Fibroblast of lung (primary cell): ENCODE results near the gene SCAF1. TPM values are rescaled to one million over a fixed set of nuclear protein-coding genes. Genes with fewer than 3 reads are reported as not detected.

Source experiments
- DNase-seq, 2 donors: peaks; one replicate each; pipeline versions ENCODE4 v3.0.0 to v3.0.0-alpha.2; 2010; ENCODE audit warnings: low read depth in 2 of 2
- H2AFZ ChIP-seq: 2 replicates; pipeline ENCODE4 v1.5.1; 2012; ENCODE audit warnings: low read length, control low read depth, inconsistent platforms
- H3K27ac ChIP-seq: 2 replicates; pipeline ENCODE4 v1.5.1; 2011; ENCODE audit warnings: low read length, control low read depth; ENCODE audit not compliant: insufficient read depth
- H3K27me3 ChIP-seq: 2 replicates; pipeline ENCODE4 v1.5.1; 2011; ENCODE audit warnings: mild to moderate bottlenecking, low read length; ENCODE audit not compliant: control insufficient read depth, insufficient read depth
- H3K36me3 ChIP-seq: 2 replicates; pipeline ENCODE4 v1.5.1; 2011; ENCODE audit warnings: low read length; ENCODE audit not compliant: control insufficient read depth, insufficient read depth
- H3K4me1 ChIP-seq: 2 replicates; pipeline ENCODE4 v1.5.1; 2011; ENCODE audit warnings: low read length; ENCODE audit not compliant: control insufficient read depth, insufficient read depth; ENCODE audit errors: extremely low read depth
- H3K4me2 ChIP-seq: 2 replicates; pipeline ENCODE4 v1.5.1; 2011; ENCODE audit warnings: low read length, control low read depth; ENCODE audit not compliant: insufficient read depth; ENCODE audit errors: extremely low read depth
- H3K4me3 ChIP-seq, 4 experiments: fragments of 200-600 bp in 1 of 4; sonication (generic) in 1 of 4; replicated peaks in 1 of 4; 2 replicates each; pipeline ENCODE4 v1.5.1; 2011 to 2016; ENCODE audit warnings: low read length in 4 of 4, low read depth in 3 of 4, mild to moderate bottlenecking in 3 of 4, control low read depth in 2 of 4, inconsistent platforms in 1 of 4, mixed read lengths in 1 of 4; ENCODE audit not compliant: insufficient read depth in 1 of 4; ENCODE audit errors: control extremely low read depth in 1 of 4
- H3K79me2 ChIP-seq: 2 replicates; pipeline ENCODE4 v1.5.1; 2012; ENCODE audit warnings: mild to moderate bottlenecking, low read length, inconsistent platforms; ENCODE audit not compliant: control insufficient read depth, insufficient read depth
- H3K9ac ChIP-seq: 2 replicates; pipeline ENCODE4 v1.5.1; 2011; ENCODE audit warnings: mild to moderate bottlenecking, low read length, control low read depth; ENCODE audit not compliant: insufficient read depth
- H3K9me3 ChIP-seq: 2 replicates; pipeline ENCODE4 v1.5.1; 2012; ENCODE audit warnings: low read depth, low read length; ENCODE audit not compliant: control insufficient read depth, insufficient read depth
- H4K20me1 ChIP-seq: 2 replicates; pipeline ENCODE4 v1.5.1; 2011; ENCODE audit warnings: low read length; ENCODE audit not compliant: control insufficient read depth, insufficient read depth; ENCODE audit errors: extremely low read depth
- EZH2 ChIP-seq: IDR thresholded peaks from 2 replicates; pipeline ENCODE4 v1.5.1; 2012; ENCODE audit warnings: low read length, control low read depth, mild to moderate bottlenecking; ENCODE audit errors: missing control alignments
- polyA plus RNA-seq, 2 donors: library from polyadenylated mRNA; depleted of rRNA in 1 of 2; stranded (reverse) in 1 of 2; unstranded in 1 of 2; fragments of >200 nt; gene quantifications; 2 replicates each; pipeline ENCODE4 v1.2.1, GENCODE V29; 2011 to 2012; ENCODE audit warnings: missing spikeins in 1 of 2
- total RNA-seq: library from RNA; depleted of rRNA; stranded (reverse); fragments of >200 nt; gene quantifications from 2 replicates; pipeline ENCODE4 v1.2.1, GENCODE V29; 2014
- TF ChIP-seq, protein P1 (sequence below), 2 donors: IDR thresholded peaks in 1 of 2; conservative IDR thresholded peaks in 1 of 2; 1 replicate in 1 of 2; 2 replicates in 1 of 2; pipeline ENCODE4 v1.5.1; 2011 to 2012; ENCODE audit warnings: low read length in 2 of 2, control low read depth in 1 of 2, inconsistent platforms in 1 of 2, low read depth in 1 of 2, mild to moderate bottlenecking in 1 of 2

The SCAF1 gene
- total and polyA plus RNA-seq, 2 donors (not counting 1 experiment from before 2014, with no cell fraction given), result 8.7 to 11.9 TPM

DNA sequence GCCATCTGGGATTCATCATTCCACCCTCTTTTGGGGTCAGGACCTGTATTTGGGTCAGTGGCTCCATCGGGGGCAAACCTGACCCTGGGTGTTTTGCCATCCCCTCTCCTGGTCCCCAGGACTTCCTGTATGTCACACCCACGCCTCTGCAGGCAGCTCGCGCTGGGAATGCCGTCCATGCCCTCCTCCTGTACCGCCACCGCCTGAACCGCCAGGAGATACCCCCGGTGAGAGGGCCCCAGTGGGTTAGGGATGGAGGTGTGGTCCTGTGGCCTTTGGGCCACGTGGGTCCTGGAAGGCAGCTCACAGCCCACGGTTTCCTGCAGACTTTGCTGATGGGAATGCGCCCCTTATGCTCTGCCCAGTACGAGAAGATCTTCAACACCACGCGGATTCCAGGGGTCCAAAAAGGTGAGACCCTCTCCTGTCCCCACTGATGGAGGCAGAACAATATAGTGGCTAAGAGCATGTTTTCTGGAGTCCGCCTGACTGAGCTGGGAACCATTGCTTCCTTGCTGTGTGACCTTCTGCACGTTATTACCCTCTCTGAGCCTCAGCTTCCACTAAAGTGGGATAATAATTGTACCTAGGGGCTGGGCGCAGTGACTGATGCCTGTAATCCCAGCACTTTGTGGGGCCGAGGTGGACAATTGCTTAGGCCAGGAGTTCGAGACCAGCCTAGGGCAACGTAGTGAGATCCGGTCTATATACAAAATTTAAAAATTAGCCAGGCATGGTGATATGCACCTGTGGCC lies 63.1 kb downstream of the SCAF1 start:
- no peak overlapping the region for H3K4me3 ChIP-seq
- no peaks in the 10 kb centered on the region for H3K79me2 ChIP-seq
- no peak for DNase-seq
- H3K27me3 ChIP-seq, result no peaks in the 10 kb centered on the region
- no peaks in the 10 kb centered on the region for H3K4me1 ChIP-seq
- H3K9me3 ChIP-seq, result no peaks in the 10 kb centered on the region
- H3K27ac ChIP-seq, result no peak overlapping the region
- H3K36me3 ChIP-seq, result no peaks in the 10 kb centered on the region
- H3K4me2 ChIP-seq, result no peak overlapping the region
- H4K20me1 ChIP-seq, result no peaks in the 10 kb centered on the region
- no peak overlapping the region for H2AFZ ChIP-seq
- TF ChIP-seq, protein P1, sequence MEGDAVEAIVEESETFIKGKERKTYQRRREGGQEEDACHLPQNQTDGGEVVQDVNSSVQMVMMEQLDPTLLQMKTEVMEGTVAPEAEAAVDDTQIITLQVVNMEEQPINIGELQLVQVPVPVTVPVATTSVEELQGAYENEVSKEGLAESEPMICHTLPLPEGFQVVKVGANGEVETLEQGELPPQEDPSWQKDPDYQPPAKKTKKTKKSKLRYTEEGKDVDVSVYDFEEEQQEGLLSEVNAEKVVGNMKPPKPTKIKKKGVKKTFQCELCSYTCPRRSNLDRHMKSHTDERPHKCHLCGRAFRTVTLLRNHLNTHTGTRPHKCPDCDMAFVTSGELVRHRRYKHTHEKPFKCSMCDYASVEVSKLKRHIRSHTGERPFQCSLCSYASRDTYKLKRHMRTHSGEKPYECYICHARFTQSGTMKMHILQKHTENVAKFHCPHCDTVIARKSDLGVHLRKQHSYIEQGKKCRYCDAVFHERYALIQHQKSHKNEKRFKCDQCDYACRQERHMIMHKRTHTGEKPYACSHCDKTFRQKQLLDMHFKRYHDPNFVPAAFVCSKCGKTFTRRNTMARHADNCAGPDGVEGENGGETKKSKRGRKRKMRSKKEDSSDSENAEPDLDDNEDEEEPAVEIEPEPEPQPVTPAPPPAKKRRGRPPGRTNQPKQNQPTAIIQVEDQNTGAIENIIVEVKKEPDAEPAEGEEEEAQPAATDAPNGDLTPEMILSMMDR (conservative IDR thresholded peaks at IDR 0.05 in 1 of 2, IDR thresholded peaks at IDR 0.05 in 1 of 2; ENCODE audit: low read depth in 1 of 2, low read length in 2 of 2), result no peak
- TF ChIP-seq EZH2, result no peak
- H3K9ac ChIP-seq, result no peak overlapping the region

DNA sequence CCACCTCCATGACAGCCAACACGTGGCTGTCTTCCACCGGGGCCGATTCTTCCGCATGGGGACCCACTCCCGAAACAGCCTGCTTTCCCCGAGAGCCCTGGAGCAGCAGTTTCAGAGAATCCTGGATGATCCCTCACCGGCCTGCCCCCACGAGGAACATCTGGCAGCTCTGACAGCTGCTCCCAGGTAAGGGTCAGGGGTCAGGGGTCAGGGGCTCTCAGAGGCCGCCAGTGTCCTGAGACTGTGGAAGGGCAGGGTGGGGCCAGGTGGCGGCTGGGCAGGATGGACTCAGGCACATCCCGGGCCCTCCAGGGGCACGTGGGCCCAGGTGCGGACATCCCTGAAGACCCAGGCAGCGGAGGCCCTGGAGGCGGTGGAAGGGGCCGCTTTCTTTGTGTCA lies 63.9 kb downstream of the SCAF1 start:
- H3K27me3 ChIP-seq, result no peaks in the 10 kb centered on the region
- no peak overlapping the region for H2AFZ ChIP-seq
- no peak overlapping the region for H3K9ac ChIP-seq
- TF ChIP-seq, protein P1 (conservative IDR thresholded peaks at IDR 0.05 in 1 of 2, IDR thresholded peaks at IDR 0.05 in 1 of 2; ENCODE audit: low read depth in 1 of 2, low read length in 2 of 2), result no peak
- no peak for TF ChIP-seq EZH2
- H3K4me1 ChIP-seq, result peaks cover 4% of the 10 kb centered on the region
- no peak overlapping the region for H3K4me2 ChIP-seq
- no peaks in the 10 kb centered on the region for H3K9me3 ChIP-seq
- no peaks in the 10 kb centered on the region for H3K79me2 ChIP-seq
- no peaks in the 10 kb centered on the region for H3K36me3 ChIP-seq
- H3K4me3 ChIP-seq, result no peak overlapping the region
- DNase-seq, result no peak
- no peaks in the 10 kb centered on the region for H4K20me1 ChIP-seq
- H3K27ac ChIP-seq, result no peak overlapping the region

Other genes starting within 250 kb of the SCAF1 start
- not detected in 2 replicates for gene PTH2, start 218.8 kb upstream of the SCAF1 start, total RNA-seq
- gene PTH2, start 218.8 kb upstream of the SCAF1 start, polyA plus RNA-seq, result not detected in 2 replicates
- gene GFY, start 216.8 kb upstream of the SCAF1 start, total RNA-seq, result not detected in 2 replicates
- gene GFY, start 216.8 kb upstream of the SCAF1 start, polyA plus RNA-seq, result not detected in 2 replicates
- 0.33 TPM in 1 of 2 replicates, not detected in the other for gene SLC17A7, start 200.7 kb upstream of the SCAF1 start, total RNA-seq
- gene SLC17A7, start 200.7 kb upstream of the SCAF1 start, polyA plus RNA-seq, result 0.06 and 0.08 TPM in 2 replicates
- 94.5 and 110 TPM in 2 replicates for gene PIH1D1, start 190.4 kb upstream of the SCAF1 start, total RNA-seq
- 42.5 and 53.8 TPM in 2 replicates for gene PIH1D1, start 190.4 kb upstream of the SCAF1 start, polyA plus RNA-seq
- gene ALDH16A1, start 189.0 kb upstream of the SCAF1 start, total RNA-seq, result 13.9 and 24.9 TPM in 2 replicates
- gene ALDH16A1, start 189.0 kb upstream of the SCAF1 start, polyA plus RNA-seq, result 2.4 and 4.3 TPM in 2 replicates
- gene FLT3LG, start 168.0 kb upstream of the SCAF1 start, total RNA-seq, result 3.3 and 4.5 TPM in 2 replicates
- gene FLT3LG, start 168.0 kb upstream of the SCAF1 start, polyA plus RNA-seq, result 4.3 and 4.4 TPM in 2 replicates
- 3,385 and 5,250 TPM in 2 replicates for gene RPL13A, start 154.6 kb upstream of the SCAF1 start, total RNA-seq
- 1,345 and 1,418 TPM in 2 replicates for gene RPL13A, start 154.6 kb upstream of the SCAF1 start, polyA plus RNA-seq
- 2,501 and 4,026 TPM in 2 replicates for gene RPS11, start 145.8 kb upstream of the SCAF1 start, total RNA-seq
- 3,448 and 3,634 TPM in 2 replicates for gene RPS11, start 145.8 kb upstream of the SCAF1 start, polyA plus RNA-seq
- gene FCGRT, start 129.5 kb upstream of the SCAF1 start, total RNA-seq, result 59.0 and 90.1 TPM in 2 replicates
- 30.9 and 31.4 TPM in 2 replicates for gene FCGRT, start 129.5 kb upstream of the SCAF1 start, polyA plus RNA-seq
- 87.8 and 162 TPM in 2 replicates for gene RCN3, start 114.2 kb upstream of the SCAF1 start, total RNA-seq
- 18.8 and 19.8 TPM in 2 replicates for gene RCN3, start 114.2 kb upstream of the SCAF1 start, polyA plus RNA-seq
- gene NOSIP, start 61.7 kb upstream of the SCAF1 start, total RNA-seq, result 67.9 and 72.9 TPM in 2 replicates
- gene NOSIP, start 61.7 kb upstream of the SCAF1 start, polyA plus RNA-seq, result 41.2 and 53.5 TPM in 2 replicates
- 0.17 and 0.51 TPM in 2 replicates for gene PRRG2, start 60.9 kb upstream of the SCAF1 start, total RNA-seq
- gene PRRG2, start 60.9 kb upstream of the SCAF1 start, polyA plus RNA-seq, result 0.11 TPM in 1 of 2 replicates, not detected in the other
- gene PRR12, start 51.0 kb upstream of the SCAF1 start, total RNA-seq, result 1.0 and 2.1 TPM in 2 replicates
- gene PRR12, start 51.0 kb upstream of the SCAF1 start, polyA plus RNA-seq, result 0.40 and 0.69 TPM in 2 replicates
- 34.2 and 60.1 TPM in 2 replicates for gene RRAS, start 2.1 kb upstream of the SCAF1 start, total RNA-seq
- 92.6 and 129 TPM in 2 replicates for gene RRAS, start 2.1 kb upstream of the SCAF1 start, polyA plus RNA-seq
- gene IRF3, start 23.6 kb downstream of the SCAF1 start, total RNA-seq, result 55.2 and 61.1 TPM in 2 replicates
- gene IRF3, start 23.6 kb downstream of the SCAF1 start, polyA plus RNA-seq, result 22.0 TPM in 2 replicates
- gene BCL2L12, start 23.7 kb downstream of the SCAF1 start, total RNA-seq, result 2.6 and 4.8 TPM in 2 replicates
- gene BCL2L12, start 23.7 kb downstream of the SCAF1 start, polyA plus RNA-seq, result 5.0 and 9.8 TPM in 2 replicates
- 261 and 298 TPM in 2 replicates for gene PRMT1, start 35.1 kb downstream of the SCAF1 start, total RNA-seq
- gene PRMT1, start 35.1 kb downstream of the SCAF1 start, polyA plus RNA-seq, result 184 and 288 TPM in 2 replicates
- 0.26 and 0.33 TPM in 2 replicates for gene ADM5, start 47.4 kb downstream of the SCAF1 start, total RNA-seq
- 0.06 and 0.15 TPM in 2 replicates for gene ADM5, start 47.4 kb downstream of the SCAF1 start, polyA plus RNA-seq
- 18.0 and 31.2 TPM in 2 replicates for gene CPT1C, start 48.9 kb downstream of the SCAF1 start, total RNA-seq
- 20.0 and 24.0 TPM in 2 replicates for gene CPT1C, start 48.9 kb downstream of the SCAF1 start, polyA plus RNA-seq
- gene TSKS, start 121.1 kb downstream of the SCAF1 start, total RNA-seq, result 0.26 TPM in 1 of 2 replicates, not detected in the other
- 0.07 TPM in 1 of 2 replicates, not detected in the other for gene TSKS, start 121.1 kb downstream of the SCAF1 start, polyA plus RNA-seq
- gene AP2A1, start 124.8 kb downstream of the SCAF1 start, total RNA-seq, result 53.4 and 95.0 TPM in 2 replicates
- 64.2 and 75.9 TPM in 2 replicates for gene AP2A1, start 124.8 kb downstream of the SCAF1 start, polyA plus RNA-seq
- 32.9 and 34.3 TPM in 2 replicates for gene FUZ, start 171.1 kb downstream of the SCAF1 start, total RNA-seq
- 8.4 and 11.4 TPM in 2 replicates for gene FUZ, start 171.1 kb downstream of the SCAF1 start, polyA plus RNA-seq
- 10.0 and 11.2 TPM in 2 replicates for gene MED25, start 176.1 kb downstream of the SCAF1 start, total RNA-seq
- 20.2 and 28.6 TPM in 2 replicates for gene MED25, start 176.1 kb downstream of the SCAF1 start, polyA plus RNA-seq
- 35.2 and 56.0 TPM in 2 replicates for gene PTOV1, start 208.9 kb downstream of the SCAF1 start, total RNA-seq
- gene PTOV1, start 208.9 kb downstream of the SCAF1 start, polyA plus RNA-seq, result 41.1 and 48.0 TPM in 2 replicates
- 21.1 and 32.9 TPM in 2 replicates for gene PNKP, start 225.4 kb downstream of the SCAF1 start, total RNA-seq
- gene PNKP, start 225.4 kb downstream of the SCAF1 start, polyA plus RNA-seq, result 11.0 and 17.0 TPM in 2 replicates
- gene AKT1S1, start 235.1 kb downstream of the SCAF1 start, total RNA-seq, result 9.2 and 12.2 TPM in 2 replicates
- gene AKT1S1, start 235.1 kb downstream of the SCAF1 start, polyA plus RNA-seq, result 37.4 and 51.3 TPM in 2 replicates
- 10.0 and 19.5 TPM in 2 replicates for gene TBC1D17, start 235.5 kb downstream of the SCAF1 start, total RNA-seq
- 32.5 and 34.2 TPM in 2 replicates for gene TBC1D17, start 235.5 kb downstream of the SCAF1 start, polyA plus RNA-seq